ENCODE data around the gene OR11H7.
"Not testable (repeated sequence)": the region's sequence is repeated elsewhere in the genome, so short reads cannot be mapped to it uniquely, and the experiment has no call there.

OR11H7 gene

DNA sequence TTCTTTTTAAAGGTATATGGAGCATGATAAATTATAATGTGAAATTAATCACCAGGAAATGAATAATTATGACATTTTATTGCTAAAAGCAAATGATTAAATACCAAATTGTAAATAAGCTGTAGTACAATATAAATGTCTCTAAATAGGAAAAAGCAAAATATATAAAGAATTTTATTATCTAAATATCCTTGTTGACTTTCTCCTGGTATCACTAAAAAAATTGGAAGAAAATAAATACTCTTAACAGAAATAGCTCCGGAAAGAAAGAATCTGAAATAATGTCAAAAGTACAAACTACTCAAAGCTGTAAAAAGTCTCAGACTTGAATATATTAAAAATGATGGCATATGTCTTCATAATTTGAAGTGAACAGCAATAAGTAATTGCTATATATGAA lies at the start of gene OR11H7:
Gene OR11H7, plus strand, starts transcription at position 301 of the 400 bp plus-strand sequence.
- no peak for DNase-seq

DNA sequence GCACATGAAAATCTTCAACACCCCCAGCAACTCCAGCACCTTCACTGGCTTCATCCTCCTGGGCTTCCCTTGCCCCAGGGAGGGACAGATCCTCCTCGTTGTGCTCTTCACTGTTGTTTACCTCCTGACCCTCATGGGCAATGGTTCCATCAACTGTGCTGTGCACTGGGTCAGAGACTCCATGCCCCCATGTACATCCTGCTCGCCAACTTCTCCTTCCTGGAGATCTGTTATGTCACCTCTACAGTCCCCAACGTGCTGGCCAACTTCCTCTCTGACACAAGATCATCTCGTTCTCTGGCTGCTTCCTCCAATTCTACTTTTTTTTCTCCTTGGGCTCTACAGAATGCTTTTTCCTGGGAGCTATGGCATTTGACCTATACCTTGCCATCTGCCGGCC lies 49.6 kb upstream of the OR11H7 start:
- peak; percentile 53 for DNase-seq

DNA sequence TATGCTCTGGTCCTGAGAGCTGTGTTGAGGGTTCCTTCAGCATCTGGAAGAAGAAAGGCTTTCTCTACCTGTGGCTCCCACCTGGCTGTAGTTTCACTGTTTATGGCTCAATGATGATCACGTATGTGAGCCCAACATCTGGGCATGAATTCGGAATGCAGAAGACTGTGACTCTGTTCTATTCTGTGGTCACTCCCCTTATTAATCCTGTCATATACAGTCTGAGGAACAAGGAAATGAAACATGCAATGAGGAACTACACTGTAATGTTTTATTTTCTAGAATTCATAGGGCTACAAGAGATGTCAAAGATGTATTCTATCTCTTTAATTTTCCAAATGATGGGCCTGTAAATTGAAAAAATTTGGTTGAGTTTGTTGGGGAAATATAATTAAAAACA lies 48.9 kb upstream of the OR11H7 start:
- DNase-seq: peak; percentile 38

DNA sequence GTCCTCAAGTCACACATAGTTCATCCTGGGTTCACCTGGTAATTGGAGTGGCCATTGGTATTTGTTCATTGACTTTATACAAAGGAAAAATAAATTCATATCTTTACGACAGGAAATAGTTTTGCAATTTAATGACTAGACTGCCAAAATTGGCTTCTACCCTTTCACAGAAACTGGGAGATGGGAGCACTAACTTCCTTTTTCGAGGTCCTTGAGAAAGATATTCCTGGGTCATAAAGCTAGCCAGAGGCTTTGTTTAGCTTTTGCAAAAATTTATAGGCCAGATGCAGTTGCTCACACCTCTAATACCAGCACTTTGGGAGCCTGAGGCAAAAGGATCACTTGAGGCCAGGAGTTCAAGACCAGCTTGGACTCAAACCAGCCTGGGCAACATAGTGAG lies 48.3 kb upstream of the OR11H7 start:
- DNase-seq: no peak

DNA sequence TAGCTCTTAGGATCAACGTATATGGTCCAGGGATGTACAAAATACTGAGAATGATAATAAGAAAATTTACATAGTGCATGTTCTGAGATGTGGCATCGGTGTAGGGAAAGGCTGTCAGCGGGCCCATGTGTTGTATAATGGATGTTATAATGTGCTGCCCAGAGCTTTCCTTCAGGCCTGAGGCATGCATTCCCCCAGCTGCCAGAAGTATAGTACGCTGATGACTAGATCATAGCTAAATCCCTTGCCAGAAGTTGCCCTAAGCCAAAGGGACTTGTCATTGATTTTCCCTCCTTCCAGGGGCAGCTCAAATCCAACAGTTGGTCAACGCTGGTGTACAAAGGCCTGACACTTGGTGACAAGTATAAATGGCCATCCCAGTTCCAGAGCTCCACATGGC lies 44.6 kb upstream of the OR11H7 start:
- no peak for DNase-seq

DNA sequence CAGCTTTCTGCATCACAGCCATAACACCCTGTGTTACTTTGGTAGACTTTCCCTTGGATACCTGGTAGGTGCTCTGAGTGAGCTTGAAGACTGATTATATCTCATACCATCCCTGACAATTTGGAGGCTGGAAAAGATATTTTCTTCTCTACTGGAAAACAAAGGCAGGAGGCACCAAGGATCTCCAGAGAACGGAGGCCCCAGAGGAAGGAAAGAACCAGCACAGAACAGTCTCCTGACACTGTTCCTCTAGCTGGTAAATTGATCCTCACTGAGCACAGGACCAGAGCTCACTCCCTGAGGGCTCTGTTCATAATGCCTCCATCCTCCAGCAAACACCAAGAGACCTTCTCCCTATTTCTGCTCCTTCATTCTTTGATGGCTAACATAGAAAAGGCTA lies 38.2 kb upstream of the OR11H7 start, which contains the start of gene OR11G2:
Gene OR11G2, plus strand, starts transcription at position 301 of the 400 bp plus-strand sequence. CDS start 6,542 bp downstream, outside the sequence.
- DNase-seq: no peak

DNA sequence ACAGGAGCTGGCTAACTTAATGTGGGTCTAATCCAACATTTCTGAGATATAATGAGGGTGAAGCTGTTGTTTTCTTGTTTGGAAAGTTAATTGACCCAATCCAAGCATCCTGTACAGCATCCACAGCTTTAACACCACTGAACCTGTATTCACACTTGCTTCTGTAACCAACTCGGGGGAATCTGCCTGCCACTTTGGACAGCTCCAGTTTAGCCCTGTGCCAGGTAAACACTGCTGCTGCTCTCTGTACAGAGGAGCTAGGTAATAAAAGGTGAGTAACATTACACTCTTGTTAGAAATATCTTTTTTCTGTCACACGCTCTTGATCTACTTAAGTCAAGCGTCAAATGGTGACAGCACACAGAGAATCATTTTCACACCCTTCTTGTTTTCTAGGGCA lies 37.4 kb upstream of the OR11H7 start:
- DNase-seq: no peak

DNA sequence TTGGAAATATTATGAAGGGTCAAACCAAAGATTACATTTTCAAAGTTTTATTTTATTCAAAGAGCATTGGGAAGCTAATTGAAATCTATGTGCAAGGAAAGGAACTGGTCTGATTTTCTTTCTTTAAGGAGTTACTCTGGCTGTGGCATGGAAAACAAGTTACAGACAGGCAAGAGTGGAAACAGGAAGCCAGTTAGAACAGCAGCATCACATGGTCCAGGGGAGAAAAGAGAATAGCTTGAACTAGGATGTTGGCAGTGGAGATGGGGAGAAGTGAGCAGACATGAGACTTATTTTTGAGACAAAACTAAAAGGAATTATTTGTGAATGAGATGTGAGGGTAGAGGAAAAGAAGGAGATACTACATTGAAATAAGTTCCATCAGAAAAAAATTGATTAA lies 34.7 kb upstream of the OR11H7 start:
- peak; percentile 14 for DNase-seq

DNA sequence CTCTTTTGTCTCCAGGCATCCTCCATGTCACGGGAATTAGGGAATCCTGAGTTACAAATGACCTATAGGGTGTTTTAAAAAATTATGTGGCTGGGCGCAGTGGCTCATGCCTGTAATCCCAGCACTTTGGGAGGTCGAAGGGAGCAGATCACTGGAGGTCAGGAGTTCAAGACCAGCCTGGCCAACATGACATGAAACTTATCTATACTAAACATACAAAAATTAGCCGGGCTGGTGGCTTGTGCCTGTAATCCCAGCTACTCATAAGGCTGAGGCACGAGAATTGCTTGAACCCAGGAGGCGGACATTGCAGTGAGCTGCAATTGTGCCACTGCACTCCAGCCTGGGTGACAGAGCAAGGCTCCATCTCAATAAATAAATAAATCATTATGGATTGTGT lies 33.6 kb upstream of the OR11H7 start:
- DNase-seq: not testable (repeated sequence)

DNA sequence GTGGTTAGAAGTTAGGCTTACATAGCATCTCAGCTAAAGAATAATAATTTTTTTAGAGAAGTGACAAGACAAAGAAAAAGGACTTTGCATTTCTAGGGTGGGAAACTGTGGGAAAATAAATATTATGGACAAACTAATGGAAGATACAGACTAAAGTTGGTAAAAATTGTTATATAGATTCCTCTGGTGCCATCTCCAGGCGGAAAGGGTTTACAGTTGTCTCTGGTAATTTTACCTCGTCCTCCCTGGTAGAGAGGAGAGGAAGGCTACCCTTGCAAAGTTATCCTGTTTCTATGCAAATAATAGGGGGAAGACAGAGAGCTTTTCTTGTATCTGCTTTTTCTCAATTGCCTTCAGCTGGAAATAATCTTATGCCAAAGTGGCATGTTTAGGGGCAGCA lies 32.9 kb upstream of the OR11H7 start:
- DNase-seq: peak; percentile 70

DNA sequence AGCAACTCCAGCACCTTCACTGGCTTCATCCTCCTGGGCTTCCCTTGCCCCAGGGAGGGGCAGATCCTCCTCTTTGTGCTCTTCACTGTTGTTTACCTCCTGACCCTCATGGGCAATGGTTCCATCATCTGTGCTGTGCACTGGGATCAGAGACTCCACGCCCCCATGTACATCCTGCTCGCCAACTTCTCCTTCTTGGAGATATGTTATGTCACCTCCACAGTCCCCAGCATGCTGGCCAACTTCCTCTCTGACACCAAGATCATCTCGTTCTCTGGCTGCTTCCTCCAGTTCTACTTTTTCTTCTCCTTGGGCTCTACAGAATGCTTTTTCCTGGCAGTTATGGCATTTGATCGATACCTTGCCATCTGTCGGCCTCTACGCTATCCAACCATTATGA lies 31.3 kb upstream of the OR11H7 start:
- DNase-seq: peak; percentile 51

DNA sequence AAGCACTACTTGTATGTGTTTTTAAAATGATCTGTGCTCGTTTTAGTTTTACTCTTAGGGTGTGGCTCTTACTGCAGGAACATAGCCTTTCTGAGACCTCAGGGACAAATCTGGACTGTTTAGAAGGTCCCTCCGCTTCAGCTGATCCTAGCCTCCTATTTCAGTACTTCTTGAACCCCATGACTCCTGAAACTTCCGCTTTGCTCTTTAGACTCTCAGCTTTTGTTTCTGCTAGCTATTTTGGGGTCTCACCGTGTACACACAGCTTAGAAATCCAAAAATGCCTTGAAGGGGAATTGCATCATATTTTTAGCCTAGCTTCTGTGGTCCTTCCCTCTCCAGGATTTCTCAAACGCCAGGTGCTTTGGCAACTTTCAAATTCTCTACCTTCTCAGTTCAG lies 29.8 kb upstream of the OR11H7 start:
- no peak for DNase-seq

DNA sequence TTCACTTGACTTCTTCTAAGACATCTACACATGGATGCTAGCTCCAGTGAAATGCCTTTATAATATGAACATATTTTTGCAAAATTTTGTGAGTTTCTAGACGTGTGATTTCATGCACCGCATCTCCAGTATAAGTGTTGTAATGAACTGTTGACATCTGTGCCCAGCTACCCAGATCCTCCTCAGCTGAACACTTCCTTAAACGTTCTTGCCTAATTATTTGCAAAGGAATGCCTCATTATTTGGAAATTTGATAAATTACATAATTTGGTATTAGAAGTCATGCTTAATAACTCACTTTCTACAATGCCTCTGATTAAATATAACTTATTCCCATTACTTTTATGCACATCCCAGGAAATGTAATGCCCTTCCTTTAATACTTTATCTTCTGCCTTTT lies 24.1 kb upstream of the OR11H7 start:
- DNase-seq: no peak

DNA sequence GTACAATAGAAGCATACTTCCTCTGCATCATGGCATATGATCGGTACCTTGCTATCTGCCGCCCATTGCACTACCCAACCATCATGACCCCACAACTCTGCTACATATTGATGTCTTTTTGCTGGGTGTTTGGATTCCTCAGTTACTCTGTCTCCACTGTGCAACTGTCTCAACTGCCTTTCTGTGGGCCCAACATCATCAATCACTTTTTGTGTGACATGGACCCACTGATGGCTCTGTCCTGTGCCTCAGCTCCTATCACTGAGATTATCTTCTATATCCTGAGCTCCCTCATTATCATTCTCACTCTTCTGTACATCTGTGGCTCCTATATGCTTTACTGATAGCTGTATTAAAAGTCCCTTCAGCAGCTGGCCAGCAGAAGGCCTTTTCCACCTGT lies 19.2 kb upstream of the OR11H7 start:
- DNase-seq: no peak

DNA sequence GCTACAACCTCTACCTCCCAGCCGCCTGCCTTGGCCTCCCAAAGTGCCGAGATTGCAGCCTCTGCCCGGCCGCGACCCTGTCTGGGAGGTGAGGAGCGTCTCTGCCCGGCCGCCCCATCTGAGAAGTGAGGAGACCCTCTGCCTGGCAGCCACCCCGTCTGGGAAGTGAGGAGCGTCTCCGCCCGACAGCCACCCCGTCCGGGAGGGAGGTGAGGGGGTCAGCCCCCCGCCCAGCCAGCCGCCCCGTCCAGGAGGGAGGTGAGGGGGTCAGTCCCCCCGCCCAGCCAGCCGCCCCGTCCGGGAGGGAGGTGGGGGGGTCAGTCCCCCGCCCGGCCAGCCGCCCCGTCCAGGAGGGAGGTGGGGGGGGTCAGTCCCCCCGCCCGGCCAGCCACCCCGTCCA lies 16.4 kb upstream of the OR11H7 start:
- not testable (repeated sequence) for DNase-seq

DNA sequence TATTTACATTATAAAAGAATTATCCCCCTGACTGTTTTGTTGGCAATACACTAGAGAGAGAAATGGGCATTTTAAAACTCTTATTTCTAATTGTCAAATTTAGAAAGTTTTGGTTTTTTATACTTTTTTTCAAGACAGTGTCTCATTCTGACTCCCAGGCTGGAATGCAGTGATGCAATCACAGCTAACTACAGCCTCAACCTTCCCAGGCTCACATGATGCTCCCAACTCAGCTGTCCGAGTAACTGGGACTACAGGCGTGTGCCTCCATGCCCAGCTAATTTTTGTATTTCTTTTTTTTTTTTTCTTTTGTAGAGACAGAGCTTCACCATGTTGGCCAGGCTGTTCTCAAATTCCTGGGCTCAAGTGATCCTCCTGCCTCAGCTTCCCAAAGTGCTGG lies 13.6 kb upstream of the OR11H7 start:
- no peak for DNase-seq

DNA sequence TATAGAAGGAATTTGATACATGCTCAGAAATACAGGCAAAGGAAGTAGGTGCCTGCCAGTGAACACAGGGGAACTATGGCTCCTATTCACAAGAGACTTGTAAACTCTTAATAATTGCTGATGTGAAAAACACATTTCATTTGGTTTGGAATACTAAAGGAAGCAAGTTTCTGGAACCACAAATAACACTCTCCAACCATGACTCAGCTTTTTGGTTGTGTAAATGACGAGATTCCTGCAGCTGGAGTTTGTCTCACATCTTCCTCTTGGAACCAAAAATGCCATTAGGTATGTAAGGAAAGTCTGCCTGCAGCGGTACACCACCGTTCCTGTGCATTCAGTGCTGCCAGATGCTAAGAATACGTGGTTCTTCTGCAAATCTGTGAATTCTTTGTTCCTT lies 9.7 kb upstream of the OR11H7 start:
- DNase-seq: peak; percentile 8

DNA sequence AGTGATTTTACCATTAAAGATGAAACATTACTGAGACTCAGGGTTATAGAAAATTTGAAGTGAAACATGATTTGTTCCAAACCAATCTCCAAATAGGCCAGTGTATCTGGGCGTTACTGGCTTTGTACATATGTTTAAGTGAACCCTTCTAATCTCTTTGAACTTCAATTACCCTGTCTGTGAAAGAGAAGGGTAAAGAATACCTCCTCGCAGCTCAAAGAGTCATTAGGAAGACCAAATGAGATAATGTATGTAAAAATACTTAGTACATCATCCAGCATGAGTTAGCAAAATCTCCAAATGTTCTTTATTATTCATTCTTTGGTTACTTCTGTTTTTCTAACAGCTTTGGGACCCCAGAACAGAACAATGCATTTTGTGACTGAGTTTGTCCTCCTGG lies 5.4 kb upstream of the OR11H7 start, which contains the start of gene OR11H6:
Gene OR11H6, plus strand, starts transcription at position 301 of the 400 bp plus-strand sequence. Its CDS starts 0 bp downstream, at position 301.
- peak; percentile 22 for DNase-seq

DNA sequence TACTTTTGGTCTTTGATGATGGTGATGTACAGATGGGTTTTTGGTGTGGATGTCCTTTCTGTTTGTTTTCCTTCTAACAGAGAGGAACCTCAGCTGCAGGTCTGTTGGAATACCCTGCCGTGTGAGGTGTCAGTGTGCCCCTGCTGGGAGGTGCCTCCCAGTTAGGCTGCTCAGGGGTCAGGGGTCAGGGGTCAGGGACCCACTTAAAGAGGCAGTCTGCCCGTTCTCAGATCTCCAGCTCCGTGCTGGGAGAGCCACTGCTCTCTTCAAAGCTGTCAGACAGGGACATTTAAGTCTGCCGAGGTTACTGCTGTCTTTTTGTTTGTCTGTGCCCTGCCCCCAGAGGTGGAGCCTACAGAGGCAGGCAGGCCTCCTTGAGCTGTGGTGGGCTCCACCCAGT lies 6.6 kb downstream of the OR11H7 start:
- DNase-seq: not testable (repeated sequence)

DNA sequence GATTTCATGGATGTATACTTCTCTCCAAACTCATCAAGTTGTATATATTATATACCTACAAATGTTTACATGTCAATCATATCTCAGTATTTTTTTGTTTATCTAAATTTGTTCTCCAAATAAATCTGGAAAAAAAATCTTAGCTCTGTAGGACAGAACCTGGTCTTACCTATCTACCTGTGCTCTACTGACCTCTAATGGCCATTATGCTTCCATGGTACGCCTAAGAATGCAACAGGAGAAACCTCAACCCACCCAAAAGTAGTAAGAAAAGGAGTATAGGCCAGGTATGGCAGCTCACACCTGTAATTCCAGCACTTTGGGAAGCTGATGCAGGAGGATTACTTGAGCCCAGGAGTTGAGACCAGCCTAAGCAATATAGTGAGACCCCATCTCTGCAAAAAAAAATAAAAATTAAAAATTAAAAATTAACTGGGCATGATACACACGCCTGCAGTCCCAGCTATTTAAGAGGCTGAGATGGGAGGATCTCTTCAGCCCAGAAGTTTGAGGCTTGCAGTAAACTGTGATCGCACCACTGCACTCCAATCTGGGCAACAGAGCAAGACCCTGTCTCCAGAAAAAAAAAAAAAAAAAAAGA lies 19.0 kb downstream of the OR11H7 start:
- DNase-seq: peak; percentile 33

DNA sequence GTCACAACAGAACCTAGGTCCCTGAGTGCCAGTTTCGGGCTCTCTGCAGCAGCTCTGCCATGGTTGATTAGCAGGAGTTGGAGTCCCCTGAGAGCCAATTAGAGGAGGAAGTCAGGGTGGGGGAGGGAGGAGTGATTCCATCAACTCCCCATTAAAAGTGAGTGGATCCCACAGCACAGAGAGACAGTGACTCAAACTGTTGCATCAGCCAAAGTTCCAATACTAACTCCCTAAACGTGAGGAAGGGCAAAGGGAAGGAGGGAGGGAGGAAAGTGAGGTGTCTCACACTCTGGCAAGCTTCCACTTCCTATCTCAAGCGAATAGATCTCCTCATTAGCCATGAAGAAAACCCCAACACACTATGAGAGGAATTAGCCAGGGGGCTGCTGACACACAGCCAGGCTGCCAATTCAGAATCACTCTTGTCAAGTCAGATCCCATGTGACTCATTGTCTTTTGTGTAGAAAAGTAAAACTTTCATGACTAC lies 33.9 kb downstream of the OR11H7 start:
- peak; percentile 43 for DNase-seq

DNA sequence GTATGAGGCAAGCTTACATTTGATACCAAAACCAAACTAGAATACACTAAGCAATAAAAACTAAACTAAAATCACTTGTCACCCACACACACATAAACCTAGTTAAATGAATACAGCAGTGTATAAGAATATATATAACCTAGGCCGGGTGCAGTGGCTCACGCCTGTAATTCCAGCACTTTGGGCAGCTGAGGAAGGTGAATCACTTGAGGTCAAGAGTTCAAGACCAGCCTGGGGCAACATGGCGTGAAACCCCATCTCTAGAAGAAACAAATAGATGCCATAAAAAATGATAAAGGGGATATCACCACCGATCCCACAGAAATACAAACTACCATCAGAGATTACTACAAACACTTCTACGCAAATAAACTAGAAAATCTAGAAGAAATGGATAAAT lies 35.6 kb downstream of the OR11H7 start:
- DNase-seq: not testable (repeated sequence)

DNA sequence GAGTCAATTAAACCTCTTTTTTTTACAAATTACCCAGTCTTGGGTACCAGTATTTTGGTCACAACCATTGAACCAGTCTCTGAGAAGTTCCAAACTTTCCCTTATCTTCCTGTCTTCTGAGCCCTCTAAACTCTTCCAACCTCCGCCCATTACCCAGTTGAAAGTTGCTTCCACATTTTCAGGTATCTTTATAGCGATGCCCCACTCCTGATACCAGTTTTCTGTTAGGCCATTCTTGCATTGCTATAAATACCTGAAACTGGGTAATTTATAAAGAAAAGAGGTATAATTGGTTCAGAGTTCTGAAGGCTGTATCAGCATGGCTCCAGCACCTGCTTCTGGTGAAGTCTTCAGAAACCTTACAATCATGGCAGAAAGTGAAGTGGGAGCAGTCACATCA lies 45.3 kb downstream of the OR11H7 start:
- no peak for DNase-seq

DNA sequence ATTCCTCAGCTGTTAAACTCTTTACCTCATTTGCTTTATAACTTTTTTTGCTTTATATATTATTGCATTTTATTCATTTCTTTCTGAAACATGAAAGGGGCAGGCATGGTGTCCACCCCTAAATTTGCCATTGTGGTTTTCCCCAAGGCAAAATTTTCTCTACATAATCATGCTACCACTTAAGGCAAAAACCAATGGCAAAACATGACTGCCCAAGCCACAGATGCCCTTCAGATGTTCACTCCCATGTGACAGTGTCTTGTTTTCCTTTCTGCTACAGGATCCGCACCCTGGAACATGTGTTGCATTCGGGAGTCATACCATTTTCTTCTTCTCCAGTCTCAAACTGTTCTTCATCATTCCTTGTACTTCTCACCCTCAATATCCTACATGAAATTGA lies 48.6 kb downstream of the OR11H7 start:
- DNase-seq: no peak

DNA sequence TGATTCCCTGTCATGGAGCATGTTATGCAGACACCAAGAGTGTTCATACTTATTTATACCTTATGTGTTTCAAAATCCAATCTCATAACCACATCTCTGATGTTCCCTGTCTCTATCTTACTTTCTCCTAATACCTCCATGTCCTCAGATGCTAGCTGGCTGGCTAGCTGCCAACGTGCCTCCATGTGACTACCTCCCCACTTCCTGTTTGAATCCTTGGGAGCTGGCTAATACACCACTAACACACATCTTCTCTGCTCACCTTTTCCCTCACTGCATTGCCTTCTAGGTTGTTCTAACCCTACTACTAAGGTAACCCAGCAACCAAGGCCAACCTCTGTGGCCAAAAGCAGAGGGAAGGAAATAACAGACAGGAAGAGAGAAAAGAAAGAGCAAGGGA lies 49.6 kb downstream of the OR11H7 start:
- no peak for DNase-seq
